HG02943 (cell line): Measurements from ENCODE around the gene GAGE12E.
"Not testable (repeated sequence)": the region's sequence is repeated elsewhere in the genome, so short reads cannot be mapped to it uniquely, and the experiment has no call there.

Experiments used
- ATAC-seq: cut with Tn5 transposase; IDR thresholded peaks from one replicate; pipeline ENCODE4 v1.9.1; 2021; ENCODE audit warnings: mild to moderate bottlenecking, low read depth, moderate library complexity; ENCODE audit not compliant: unreplicated experiment

Gene GAGE12E, protein sequence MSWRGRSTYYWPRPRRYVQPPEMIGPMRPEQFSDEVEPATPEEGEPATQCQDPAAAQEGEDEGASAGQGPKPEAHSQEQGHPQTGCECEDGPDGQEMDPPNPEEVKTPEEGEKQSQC

DNA sequence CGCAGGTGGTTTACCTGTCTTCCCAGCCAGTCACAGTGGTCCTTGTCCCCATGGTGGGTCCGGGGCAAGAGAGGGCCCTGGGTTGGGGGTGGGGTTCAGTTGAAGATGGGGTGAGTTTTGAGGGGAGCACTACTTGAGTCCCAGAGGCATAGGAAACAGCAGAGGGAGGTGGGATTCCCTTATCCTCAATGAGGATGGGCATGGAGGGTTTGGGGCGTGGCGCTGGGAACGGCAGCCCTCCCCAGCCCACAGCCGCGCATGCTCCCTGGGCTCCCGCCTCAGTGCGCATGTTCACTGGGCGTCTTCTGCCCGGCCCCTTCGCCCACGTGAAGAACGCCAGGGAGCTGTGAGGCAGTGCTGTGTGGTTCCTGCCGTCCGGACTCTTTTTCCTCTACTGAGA lies at the start of gene GAGE12E:
Gene GAGE12E (plus strand): TSS at position 301 of the 400 bp plus-strand sequence. CDS start 1,155 bp downstream, outside the sequence.
- ATAC-seq: not testable (repeated sequence)

DNA sequence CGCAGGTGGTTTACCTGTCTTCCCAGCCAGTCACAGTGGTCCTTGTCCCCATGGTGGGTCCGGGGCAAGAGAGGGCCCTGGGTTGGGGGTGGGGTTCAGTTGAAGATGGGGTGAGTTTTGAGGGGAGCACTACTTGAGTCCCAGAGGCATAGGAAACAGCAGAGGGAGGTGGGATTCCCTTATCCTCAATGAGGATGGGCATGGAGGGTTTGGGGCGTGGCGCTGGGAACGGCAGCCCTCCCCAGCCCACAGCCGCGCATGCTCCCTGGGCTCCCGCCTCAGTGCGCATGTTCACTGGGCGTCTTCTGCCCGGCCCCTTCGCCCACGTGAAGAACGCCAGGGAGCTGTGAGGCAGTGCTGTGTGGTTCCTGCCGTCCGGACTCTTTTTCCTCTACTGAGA lies 19.2 kb upstream of the GAGE12E start, which contains the start of gene GAGE12C:
Gene GAGE12C (plus strand): TSS at position 301 of the 400 bp plus-strand sequence. CDS start 1,155 bp downstream, outside the sequence.
- not testable (repeated sequence) for ATAC-seq

DNA sequence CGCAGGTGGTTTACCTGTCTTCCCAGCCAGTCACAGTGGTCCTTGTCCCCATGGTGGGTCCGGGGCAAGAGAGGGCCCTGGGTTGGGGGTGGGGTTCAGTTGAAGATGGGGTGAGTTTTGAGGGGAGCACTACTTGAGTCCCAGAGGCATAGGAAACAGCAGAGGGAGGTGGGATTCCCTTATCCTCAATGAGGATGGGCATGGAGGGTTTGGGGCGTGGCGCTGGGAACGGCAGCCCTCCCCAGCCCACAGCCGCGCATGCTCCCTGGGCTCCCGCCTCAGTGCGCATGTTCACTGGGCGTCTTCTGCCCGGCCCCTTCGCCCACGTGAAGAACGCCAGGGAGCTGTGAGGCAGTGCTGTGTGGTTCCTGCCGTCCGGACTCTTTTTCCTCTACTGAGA lies 9.7 kb upstream of the GAGE12E start, which contains the start of gene GAGE12D:
Gene GAGE12D (plus strand): TSS at position 301 of the 400 bp plus-strand sequence. CDS start 1,155 bp downstream, outside the sequence.
- not testable (repeated sequence) for ATAC-seq

DNA sequence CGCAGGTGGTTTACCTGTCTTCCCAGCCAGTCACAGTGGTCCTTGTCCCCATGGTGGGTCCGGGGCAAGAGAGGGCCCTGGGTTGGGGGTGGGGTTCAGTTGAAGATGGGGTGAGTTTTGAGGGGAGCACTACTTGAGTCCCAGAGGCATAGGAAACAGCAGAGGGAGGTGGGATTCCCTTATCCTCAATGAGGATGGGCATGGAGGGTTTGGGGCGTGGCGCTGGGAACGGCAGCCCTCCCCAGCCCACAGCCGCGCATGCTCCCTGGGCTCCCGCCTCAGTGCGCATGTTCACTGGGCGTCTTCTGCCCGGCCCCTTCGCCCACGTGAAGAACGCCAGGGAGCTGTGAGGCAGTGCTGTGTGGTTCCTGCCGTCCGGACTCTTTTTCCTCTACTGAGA lies 9.5 kb downstream of the GAGE12E start, which contains the start of gene GAGE12F:
Gene GAGE12F (plus strand): TSS at position 301 of the 400 bp plus-strand sequence. CDS start 1,155 bp downstream, outside the sequence.
- not testable (repeated sequence) for ATAC-seq

DNA sequence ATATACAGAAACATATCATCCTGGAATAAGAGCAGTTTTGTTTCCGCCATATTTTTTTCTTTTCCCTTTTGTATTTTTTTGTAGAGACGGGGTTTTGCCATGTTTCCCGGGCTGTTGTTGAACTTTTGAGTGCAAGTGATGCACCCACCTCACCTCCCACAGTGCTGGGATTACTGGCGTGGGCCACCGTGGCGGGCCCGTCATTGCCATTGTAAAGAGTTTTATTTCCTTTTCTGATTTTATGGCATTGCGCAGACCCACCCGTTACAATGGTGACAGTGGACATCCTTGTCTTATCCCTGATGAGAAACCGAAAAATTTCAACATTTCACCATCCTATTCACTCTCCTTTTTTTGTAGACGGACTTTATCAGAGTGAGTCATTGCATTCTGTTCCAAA lies 17.6 kb downstream of the GAGE12E start:
- ATAC-seq: not testable (repeated sequence)

DNA sequence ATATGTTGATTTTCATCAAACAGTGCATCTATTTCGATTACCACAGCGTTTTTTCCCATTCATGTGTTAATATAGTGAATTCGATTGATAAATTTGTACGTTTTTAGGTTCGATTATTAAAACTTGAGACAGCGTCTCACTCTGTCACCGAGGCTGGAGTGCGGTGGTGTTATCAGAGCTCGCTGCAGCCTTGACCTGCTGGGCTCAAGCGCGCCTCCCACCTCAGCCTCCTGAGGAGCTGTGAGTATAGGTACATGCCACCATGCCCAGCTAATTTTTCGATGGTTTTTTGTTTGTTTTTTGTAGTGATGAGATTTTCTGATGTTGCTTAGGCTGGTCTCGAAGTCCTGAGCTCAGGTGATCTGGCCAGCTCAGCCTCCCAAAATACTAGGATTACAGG lies 18.1 kb downstream of the GAGE12E start:
- not testable (repeated sequence) for ATAC-seq

DNA sequence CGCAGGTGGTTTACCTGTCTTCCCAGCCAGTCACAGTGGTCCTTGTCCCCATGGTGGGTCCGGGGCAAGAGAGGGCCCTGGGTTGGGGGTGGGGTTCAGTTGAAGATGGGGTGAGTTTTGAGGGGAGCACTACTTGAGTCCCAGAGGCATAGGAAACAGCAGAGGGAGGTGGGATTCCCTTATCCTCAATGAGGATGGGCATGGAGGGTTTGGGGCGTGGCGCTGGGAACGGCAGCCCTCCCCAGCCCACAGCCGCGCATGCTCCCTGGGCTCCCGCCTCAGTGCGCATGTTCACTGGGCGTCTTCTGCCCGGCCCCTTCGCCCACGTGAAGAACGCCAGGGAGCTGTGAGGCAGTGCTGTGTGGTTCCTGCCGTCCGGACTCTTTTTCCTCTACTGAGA lies 19.0 kb downstream of the GAGE12E start, which contains the start of gene GAGE12G:
Gene GAGE12G (plus strand): TSS at position 301 of the 400 bp plus-strand sequence. CDS start 1,155 bp downstream, outside the sequence.
- not testable (repeated sequence) for ATAC-seq

DNA sequence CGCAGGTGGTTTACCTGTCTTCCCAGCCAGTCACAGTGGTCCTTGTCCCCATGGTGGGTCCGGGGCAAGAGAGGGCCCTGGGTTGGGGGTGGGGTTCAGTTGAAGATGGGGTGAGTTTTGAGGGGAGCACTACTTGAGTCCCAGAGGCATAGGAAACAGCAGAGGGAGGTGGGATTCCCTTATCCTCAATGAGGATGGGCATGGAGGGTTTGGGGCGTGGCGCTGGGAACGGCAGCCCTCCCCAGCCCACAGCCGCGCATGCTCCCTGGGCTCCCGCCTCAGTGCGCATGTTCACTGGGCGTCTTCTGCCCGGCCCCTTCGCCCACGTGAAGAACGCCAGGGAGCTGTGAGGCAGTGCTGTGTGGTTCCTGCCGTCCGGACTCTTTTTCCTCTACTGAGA lies 28.6 kb downstream of the GAGE12E start, which contains the start of gene GAGE12H:
Gene GAGE12H (plus strand): TSS at position 301 of the 400 bp plus-strand sequence. CDS start 1,155 bp downstream, outside the sequence.
- not testable (repeated sequence) for ATAC-seq

DNA sequence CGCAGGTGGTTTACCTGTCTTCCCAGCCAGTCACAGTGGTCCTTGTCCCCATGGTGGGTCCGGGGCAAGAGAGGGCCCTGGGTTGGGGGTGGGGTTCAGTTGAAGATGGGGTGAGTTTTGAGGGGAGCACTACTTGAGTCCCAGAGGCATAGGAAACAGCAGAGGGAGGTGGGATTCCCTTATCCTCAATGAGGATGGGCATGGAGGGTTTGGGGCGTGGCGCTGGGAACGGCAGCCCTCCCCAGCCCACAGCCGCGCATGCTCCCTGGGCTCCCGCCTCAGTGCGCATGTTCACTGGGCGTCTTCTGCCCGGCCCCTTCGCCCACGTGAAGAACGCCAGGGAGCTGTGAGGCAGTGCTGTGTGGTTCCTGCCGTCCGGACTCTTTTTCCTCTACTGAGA lies 38.1 kb downstream of the GAGE12E start, which contains the start of gene GAGE2A:
Gene GAGE2A (plus strand): TSS at position 301 of the 400 bp plus-strand sequence. CDS start 1,155 bp downstream, outside the sequence.
- not testable (repeated sequence) for ATAC-seq

DNA sequence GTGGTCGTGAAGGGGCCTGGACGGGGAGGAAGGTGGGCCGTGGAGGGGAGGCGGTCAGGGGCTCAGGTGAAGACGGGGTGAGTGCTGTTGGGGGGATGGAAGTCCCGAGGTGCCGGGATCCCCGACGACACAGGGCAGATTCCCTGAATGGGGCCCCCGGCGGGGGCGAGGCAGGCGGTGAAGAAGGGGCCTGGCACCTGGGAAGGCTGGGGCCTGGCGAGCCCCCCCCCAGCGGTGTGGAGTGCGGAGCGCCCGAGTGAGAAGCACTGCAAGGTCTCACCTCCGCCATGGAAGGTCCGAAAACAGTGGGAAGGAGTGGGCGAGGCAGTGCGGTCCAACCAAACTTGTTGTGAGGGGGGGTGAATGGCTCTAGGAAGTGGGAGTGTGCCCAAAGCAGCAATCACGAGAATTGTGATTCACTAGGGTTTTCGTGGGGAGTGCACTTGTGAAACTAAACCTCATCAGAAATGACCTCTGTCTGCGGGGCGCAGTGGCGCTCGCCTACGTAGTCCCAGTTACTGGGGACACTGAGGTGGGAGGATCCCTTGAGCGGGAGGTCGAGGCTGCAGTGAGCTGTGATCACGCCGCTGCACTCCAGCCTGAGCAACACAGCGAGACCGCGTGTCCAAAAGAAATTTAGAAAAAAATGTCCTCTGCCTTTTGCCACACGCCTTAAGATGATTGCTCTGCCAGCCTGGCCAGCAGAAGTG lies 38.8 kb downstream of the GAGE12E start:
- ATAC-seq: not testable (repeated sequence)

DNA sequence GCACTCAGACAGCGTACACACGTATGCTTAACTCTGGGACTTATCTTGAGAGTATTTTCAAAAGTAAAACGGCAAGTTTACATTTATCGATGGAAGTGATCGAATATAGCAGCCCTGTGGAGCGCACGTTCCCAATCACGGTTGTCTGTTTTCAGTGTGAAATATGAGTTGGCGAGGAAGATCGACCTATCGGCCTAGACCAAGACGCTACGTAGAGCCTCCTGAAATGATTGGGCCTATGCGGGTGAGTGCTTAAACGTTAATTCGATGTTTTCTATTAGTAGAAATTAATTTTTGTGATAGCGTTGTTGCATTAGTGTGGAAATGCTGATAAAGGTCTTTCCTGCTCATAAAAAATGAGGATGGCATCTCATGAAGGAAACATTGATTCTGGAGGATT lies 39.4 kb downstream of the GAGE12E start:
- ATAC-seq: not testable (repeated sequence)

DNA sequence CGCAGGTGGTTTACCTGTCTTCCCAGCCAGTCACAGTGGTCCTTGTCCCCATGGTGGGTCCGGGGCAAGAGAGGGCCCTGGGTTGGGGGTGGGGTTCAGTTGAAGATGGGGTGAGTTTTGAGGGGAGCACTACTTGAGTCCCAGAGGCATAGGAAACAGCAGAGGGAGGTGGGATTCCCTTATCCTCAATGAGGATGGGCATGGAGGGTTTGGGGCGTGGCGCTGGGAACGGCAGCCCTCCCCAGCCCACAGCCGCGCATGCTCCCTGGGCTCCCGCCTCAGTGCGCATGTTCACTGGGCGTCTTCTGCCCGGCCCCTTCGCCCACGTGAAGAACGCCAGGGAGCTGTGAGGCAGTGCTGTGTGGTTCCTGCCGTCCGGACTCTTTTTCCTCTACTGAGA lies 47.6 kb downstream of the GAGE12E start, which contains the start of gene GAGE1:
Gene GAGE1 (plus strand): TSS at position 301 of the 400 bp plus-strand sequence. CDS start 1,155 bp downstream, outside the sequence.
- not testable (repeated sequence) for ATAC-seq
